ENCODE measurements around the gene COL1A1.

COL1A1 gene

DNA sequence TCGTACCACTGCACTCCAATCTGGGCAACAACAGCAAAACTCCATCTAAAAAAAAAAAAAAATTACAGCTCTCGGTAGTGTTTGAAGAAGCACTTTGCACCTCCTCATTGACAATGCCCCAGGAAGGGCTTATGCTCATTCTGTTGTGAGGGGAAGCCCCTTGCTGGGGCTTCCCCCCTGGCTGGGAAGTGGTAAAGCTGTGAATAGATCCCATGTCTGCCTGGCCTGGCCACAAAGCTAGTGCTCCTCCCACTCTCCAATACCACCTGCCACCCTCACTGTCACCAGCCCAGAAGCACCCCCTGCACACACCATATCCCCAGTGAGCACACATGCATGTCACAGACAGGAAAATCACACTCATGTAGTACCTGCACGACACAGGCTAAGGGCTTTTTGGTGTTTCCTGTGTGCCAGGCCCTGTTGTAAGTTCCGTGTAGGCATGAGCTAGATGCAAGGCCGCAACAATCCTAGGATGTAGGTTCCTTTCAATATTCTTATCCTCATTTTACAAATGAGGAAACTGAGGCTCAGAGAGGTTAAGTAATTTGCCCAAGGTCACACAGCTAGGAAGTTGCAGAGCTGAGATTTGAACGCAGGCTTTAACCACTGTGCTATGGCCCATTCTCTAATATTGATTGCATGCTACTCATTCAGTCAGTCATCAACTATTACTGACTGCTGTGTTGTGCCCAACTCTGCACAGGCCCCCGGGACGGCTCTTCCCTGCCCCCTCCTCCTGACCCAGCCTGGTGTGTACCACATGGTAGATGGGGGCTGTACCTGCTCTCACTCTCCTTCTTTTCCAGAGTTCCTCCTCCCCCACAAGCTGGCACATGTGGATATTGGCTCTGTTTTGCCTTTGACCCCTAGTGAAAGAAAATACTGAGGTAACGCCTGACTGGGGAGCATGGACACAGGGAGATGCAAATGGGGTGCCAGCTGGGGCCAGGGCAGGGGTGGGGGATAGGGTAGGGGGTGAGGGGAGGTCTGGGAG is 11.9 kb upstream of the COL1A1 start:
- peak in 3 of 4 experiments; percentile 38 to 61 (median 50) for DNase-seq

DNA sequence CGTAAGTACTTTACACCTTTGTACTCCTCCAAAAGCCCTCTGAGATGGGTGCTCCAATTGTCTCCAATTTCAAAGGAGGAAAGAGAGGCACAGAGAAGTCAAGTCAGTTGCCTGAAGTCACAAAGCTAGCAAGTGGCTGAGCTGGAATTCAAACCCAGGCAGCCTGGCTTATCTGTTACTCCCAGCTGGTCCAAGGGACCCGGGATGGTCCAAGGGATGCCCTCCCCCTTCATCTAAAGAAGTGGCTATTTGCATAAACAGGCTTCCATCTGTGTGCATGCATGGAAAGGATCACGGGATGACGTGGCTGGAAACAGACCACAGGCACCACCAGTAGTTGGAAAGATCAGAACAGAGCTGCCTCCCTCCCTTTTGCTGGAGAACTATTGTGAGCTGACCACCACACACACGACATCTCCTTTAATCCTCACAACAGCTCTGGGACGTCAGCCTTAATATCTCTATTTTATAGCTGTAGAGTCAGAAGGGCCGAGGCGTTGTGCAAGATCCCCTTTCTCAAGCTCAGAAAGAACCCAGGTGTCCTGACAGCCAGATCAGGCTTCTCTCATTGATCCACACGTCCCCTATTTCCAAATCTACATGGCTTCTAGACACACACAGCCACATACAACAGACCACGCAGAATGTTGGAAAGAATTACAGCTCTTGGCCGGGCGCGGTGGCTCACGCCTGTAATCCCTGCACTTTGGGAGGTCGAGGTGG is 10.9 kb upstream of the COL1A1 start:
- DNase-seq: no peak

DNA sequence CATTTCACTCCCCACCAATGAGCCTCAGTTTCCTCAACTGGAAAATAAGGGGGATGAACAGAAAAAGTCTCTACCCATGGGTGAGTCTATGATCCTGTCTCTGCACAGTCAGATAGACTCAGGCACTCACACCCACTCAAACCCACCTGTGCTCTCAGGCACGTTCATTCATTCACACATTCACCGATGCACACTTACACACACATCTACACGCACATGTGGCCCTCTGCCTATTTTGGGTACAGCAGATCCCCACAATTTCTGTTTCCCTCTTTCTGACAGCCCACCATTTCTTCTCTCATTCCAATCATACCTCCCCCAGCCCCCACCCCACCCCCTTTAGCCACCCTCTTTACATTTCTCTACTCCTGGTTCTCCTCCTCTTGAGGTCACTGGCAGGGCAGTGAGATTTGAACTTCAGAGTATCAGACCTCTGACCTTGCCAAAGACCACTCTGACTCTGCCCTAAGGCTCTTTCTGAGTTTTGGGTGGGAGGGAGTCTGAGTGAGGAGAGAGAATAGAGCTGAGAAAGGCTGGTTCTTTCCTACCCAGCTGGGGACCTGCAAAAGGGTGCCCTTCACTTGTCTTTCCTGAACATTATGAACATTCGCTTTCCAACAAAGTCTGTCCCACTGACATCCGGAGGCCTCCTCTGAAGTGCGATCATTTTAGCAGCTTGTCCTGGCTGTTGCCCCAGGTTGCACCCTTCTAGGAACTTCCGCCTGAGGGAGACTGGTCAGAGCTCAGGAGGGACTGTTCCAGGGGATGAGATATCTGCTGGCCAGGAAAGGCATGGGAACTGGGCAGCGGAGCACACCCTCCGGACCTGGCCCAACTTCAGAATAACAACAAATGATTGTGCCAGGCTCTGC is 10.1 kb upstream of the COL1A1 start:
- no peak for DNase-seq

DNA sequence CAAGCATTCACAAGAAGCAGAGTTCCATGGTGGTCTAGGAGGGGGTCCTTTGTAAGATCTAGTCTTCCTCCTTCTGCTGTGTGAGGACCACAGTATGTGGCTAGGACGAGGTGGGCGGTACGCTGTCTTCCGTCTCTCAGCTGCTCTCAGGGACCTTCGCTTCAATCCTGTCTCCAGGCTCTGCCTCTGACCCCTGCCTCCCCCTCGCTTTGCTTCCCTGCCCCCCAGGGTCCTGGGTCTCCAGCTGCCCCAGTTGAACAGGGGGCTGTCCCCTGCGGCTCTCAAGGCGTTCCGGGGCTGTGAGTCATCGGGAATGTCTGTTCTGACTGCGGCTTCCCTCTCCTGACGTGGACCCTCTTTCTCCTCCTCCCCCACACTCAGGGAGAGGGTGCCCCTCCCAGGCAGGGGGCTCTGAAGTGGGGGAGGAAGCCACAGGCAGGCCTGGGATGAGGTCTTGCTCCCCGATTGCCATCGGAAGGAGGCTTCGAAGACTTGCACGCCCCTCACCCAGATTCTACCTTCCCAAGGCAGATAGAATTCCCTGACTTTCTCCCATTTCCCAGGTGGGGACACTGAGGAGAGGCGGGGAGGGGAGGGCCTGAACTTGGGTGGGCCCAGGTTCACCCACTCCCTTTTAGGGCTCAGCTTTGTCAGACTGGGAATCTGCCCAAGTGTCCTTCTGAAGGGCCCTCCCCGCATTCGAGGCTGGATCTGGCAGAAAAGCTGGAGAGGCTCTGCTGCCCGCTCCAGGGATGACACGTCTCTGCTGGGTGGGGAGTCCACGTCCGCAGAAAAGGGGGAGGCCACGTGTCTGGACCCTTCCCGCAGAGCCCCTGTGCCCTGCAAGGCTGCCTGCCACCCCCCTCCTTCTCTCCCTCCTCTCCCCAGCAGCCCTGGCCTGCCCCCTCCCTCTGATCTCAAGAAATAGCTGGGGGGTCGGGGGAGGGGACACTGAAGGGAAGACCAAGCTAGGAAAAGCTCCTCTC is 9.1 kb upstream of the COL1A1 start:
- DNase-seq: no peak

DNA sequence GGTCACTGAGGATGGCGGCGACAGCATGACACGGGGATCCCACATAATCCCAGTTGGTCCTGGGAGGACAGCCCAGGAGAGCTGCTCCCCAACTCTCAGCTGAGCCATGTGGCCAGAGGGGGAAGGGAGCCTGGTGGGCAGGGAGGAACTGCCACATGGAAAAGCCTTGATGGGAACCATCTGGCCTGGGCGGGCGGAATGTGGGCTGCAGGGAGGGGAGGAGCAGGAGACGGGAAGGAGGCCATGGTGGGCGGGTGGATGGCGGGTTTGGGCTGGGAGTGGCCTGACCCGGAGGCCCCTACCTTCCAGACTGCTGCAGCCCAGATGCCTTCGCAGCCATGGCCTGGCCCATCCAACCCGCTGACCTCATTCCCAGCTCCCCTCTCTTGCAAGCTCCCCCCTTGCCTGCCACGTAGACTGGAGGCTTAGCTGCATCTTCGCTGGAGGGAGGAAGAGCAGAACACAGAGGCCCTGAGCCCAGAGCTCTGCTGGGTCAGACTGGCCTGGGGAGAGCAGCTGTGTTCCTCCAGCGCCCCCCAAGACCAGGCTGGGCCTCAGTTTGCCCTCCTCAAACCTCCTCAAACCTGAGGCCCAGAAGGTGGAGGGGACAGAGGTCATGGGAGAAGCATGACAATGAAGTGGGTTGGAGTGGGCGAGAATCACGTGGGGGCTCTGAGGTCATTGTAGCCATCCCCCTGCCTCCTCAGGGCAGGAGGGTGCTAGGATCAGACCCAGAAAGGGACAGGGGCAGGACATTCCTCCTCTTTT is 8.2 kb upstream of the COL1A1 start:
- DNase-seq: peak in 2 of 4 experiments; percentile 49 to 68

DNA sequence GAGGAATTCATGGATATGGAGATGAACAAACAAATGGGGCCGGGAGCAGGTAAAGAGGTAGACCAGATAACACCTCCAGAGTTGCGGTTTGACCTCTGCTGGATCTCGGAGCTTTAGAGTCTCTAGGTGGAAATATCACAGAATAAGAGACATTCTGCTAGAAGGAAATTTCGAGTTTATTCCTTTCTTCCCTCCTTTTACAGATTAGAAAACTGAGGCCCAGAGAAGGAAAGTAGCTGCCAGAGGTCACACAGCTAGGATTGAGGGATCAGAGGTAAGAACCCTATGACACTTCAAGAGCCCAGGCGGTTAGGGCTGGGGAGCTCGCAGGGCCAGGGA is 7.7 kb upstream of the COL1A1 start:
- no peak for DNase-seq

DNA sequence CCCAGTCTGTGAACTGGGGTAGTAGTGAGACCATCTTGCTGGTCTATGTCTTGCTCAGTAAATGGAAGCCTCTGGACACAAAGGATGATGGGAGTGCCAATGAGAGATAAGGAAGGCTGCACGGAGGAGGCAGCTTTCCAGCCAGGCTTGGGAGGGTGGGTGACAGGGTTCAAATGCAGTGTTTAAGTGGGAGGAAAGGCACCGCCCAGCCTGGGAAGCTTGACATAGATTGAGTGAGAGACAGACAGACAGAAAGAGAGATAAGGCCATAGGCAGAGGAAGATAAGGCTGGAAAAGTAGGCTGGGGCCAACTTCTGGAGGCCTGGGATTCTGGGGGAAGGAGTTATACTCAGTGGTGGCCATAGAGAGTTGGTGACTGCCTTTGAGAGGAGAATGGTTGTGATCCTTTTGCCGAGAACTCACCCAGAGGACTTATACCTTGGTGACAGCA is 7.2 kb upstream of the COL1A1 start:
- no peak for DNase-seq

DNA sequence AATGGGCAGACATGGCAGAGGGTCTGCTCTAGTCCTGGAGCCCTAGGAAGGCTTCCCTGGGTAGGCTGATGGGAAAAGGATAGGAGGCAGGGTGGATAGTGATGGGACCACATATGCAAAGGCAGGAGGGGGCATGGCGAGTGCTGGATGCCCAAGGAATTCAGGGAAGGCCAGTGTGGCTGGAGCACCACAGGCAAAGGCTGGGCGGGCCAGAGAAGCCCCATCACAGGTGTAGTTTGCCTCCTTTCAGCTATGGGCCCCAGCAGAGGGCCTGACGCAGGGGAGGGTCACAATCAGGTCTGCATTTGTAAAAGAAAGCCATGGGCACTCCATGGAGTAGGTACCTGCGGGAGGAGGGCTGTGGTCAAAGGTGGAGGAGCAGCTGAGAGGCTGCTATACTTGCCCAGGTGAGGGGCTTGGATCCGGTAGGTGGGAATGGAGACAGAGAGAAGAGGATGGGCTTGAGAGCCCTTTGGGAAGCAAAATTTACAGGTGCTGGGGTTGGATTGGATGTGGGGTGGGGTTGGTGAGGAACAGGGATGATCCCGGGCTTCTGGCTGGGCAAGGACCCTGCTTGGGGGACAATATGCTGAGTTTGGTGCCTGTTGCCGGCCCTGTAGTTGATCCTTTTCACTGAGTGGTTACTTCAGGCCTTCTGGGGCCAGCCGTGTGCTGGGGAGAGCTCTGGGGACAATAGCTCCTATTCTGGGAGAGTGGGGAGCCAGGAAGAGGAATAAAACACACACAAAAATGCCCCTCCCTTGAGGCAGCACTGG is 6.5 kb upstream of the COL1A1 start:
- DNase-seq: no peak

DNA sequence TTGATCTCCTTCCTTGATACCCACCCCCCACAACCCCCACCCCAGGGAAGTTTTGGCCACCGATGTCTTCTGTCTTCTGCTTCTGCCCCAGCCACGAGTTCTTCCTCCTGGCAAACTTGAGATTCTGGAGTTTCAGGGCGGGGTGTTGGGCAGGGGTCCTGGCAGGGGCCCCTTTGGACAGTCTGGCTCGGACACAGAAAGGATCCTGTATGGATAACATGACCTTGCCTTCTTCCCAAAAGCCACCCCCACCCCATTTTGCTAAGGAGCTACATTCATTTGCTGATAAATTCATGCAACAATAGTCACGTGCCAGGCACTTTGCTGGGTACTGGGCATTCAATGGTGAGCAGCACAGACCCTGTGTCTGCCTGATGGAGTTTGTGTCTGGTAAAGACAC is 5.9 kb upstream of the COL1A1 start:
- DNase-seq: no peak

DNA sequence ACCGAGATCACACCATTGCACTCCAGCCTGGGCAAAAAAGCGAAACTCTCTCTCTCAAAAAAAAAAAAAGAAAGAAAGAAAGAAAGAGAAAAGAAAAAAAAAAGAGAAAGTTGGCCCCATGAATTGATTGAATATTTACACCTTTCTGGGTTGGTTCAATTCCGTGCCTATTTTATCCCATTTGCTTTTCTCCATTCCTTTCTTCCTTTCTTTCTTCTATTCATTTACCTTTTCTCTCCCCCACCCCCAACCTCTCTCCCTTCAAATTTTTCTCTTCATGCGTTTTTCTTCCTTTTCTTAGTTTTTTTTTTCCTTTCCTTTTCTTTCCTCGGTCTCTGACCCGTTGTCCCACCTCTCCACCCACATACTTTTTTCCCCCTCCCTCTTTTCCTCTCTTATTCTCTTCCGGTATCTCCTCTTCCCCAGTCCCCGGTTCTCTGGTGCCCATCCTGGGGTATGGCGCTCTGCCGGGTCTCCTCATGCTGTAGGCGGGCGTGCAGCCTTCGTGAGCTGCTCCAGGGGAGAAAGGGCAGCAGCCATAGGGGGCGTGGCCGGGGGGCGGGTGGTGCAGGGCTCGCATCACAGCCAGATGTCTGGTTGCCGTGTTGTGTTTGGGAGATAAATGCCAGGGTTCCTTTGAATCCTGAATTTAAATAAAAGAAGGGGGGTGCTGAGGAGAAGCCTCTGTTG is 5.3 kb upstream of the COL1A1 start:
- peak in 1 of 4 experiments; percentile 15 for DNase-seq

DNA sequence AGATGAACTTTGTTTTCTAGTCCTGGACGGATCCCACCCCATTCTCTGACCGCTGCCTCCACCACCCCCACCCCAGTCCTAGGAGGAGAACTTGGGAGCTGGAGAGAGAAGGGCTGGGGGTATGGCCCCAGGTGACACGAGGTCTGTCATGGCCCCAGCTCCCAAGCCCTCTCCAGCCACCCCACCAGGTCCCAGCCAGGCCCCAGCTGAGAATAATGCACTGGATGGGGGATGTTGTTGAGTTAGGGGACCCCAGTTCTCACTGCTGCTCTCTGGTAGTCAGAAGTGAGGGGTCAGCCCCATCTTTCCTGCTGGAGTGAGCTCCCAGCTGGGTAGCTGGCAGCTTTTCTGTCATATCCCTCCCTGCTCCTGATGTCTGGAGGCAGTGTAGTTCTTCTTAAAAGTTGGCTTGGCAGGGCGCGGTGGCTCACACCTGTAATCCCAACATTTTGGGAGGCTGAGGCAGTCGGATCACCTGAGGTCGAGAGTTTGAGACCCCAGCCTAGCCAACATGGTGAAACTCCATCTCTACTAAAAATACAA is 4.6 kb upstream of the COL1A1 start:
- no peak for DNase-seq

DNA sequence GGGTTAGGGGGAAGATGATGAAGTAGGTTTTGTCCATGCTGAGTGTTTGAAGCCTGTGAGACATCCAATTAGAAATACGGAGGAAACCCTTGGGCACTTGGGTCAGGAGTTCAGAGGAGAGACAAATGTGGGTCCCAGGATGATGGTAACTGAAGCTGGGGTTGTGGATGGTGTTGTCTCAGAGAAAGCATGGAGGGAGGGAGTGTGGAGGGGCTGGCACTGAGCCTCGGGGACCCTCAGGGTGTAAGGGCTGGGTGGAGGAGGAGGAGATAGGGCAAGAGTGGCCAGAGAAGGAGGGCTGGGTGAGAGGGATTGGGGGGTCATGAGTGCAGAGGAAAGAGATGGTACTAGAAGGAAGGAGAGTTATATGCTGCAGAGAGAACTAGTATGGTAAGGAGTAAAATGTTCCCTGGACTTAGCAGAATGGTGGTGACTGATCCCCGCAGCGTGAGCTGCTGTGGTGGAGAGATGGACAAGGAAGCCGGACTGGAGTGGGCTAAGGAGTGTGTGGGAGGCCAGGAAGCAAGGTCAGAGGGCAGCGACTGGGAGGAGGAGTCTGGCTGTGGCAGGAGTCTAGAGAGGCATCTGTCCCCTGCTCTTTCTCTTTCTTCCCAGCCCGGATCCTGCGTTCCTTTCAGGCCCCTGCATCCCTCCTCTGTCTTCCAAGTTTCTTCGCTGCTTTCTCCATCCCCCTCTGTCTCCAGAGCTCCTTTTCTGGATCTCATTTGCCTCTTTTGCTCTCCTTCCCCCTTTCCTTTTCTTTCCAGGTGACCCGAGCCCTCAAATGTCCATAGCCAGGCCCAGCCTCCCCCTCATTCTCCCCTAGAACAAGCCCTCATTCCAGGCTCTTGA is 3.9 kb upstream of the COL1A1 start:
- no peak for DNase-seq

DNA sequence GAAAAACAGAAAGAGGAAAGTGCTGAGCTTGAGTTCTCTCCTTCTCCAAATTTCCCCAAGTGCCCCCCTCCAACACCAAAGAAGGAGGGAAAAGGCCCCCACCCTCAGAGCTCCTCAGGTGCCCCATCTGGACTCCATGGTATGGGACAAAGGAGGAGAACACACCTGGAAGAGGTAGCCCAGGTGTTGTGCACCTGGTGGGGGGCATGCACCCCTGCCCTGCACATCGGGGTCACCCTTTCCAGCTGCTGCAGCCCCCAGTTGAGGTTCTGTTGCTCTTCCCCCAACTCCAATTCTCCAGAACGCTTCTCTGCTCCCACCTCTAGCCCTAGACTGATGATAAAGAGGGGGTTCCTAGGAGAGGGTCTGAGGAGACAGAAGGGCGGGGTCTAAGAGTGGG is 3.0 kb upstream of the COL1A1 start:
- DNase-seq: no peak

DNA sequence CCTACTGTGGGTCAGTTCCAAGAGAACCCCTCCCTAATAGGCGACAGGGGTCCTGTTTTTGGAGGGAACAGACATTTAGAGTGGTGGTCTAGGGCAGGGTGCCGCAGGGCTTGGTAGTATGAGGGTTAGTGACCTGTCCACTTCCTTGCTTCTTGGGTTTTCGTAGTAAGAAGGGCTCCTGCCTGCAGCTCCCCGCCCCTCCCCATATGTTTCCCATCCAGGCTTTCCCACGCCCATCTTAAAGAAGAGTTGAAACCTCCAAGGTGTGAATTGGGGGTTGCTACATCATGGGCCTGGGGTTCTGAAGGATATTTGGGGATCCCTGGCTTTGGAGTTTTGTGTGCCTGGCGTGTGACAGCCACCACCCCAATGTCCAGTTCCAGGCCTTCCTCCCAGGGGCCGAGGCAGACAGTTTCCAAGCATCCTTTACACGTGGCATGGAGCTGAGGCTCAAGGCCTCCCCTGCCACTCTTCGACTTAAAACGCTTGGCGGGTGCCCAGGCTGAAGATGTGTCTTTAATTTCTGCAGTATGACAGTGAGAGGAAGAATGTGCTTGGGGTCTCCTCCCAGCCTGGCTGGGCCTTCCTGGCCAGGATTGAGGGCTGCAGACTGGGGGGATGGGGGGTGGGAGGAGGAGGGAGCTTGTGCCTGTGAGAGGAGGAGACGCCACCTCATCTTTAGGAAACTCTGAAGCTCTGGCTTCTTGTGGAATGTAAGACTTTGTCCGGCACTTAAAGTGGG is 2.3 kb upstream of the COL1A1 start:
- no peak for DNase-seq

DNA sequence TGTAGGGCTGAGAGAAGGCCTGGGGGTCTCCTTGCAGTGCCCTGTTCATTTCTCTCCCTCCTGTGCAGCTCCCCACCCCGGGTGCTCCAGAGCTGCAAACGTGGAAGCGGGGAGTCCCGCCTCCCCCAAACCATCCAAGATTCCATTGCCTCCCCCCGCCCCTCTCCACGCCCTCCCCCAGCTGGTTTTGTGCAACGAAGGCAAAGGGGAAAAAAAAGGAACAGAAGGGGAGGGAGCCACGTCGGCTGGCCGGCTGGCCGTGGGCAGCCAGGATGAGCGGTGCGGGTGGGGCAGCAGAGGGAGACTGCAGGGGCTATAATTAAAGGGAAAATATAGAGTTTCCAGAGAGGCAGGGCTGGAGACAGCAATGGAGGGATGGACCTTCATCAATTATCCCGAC is 1.7 kb upstream of the COL1A1 start:
- DNase-seq: no peak

DNA sequence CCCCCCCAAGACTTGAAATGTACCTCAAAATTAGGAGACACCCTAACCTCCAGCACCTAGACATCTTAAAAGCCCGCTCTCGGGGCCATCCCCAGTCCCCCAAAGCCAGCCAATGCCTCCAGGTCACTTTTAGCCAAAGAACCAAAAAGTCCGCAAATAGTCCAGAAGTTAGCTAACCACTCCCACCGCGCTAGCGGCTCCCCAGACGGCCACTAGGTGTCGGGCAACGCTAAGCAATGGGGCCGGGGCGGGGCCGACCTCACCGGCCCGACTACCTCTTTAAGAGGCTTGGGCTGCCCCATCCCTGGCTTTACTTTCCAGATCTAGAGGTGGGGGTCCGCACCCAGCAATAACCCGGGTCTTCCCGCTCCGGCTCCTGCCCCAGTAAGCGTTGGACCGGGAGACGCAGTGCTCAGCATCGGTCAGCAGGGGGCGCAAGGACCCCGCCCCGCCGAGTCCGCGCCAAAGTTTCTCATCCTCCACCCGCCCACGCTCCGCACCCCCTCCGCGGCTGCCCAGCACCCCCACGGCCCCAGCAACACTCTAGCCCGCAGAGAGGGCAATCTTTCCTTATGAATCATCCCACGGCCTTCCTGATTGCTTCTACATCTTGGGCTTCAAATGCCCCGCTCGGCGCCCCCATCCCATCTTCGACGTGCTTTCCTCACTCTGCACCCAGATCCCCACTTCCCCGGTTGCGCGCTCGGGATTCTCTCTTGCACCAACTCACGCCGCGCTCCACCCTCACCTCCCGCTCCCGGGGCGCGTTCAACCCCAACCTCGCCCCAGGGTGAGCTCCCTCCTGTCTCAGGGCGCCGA is 765 bp downstream of the COL1A1 start:
- DNase-seq: peak; percentile 85 to 92 (median 91)

All from suppressor macrophage (primary cell).